GM04504 (cell line): ENCODE results near the gene DMRTC2.

ENCODE experiments used
- DNase-seq: peaks from one replicate; pipeline ENCODE4 v3.0.0-alpha.2; 2012; ENCODE audit warnings: low read depth

The DMRTC2 gene

DNA sequence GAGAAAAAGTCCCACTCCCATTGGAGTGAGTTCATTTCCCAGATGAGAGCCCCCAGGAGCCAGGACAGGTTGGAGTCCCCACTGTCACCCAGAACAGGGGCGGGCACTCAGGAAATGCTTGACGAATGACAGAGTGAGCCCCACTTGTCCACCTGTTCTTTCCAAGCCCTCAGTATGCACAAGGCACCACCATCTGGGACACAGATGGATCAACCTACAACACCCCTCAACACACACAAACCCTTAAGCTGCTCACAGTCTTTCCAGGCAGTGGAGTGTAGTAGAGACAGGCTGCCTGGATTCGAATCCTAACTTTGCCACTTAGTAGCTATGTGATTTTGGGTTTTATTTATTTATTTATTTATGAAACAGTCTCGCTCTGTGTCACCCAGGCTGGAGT is 46.1 kb downstream of the DMRTC2 start:
- no peak for DNase-seq

DNA sequence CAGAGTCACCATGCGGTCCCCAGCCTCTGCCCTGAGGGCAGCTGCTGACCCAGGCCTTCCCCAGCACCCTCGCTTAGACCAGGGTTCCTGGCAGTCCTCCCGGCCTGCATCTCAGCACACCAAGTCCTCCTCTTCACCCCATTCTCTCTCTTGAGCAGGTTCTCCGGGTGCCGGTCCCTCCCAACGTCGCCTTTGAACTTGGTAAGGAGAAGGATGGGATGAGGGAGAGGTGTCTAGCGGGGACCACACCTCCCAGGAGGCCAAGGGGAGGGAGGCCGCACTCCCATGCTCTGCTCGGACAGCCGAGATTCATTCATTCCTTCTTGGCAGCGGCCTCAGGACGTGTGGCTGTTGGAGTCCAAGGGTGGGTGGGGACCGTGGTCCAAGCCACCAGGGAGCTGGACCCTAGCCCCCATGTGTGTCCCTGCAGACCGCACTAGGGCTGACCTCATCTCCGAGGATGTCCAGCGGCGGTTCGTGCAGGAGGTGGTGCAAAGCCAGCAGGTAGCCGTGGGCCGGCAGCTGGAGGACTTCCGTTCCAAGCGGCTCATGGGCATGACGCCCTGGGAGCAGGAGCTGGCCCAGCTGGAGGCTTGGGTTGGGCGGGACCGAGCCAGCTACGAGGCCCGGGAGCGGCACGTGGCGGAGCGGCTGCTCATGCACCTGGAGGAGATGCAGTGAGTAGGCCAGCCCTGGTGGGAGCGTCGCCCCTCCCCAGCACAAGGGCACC is 47.5 kb downstream of the DMRTC2 start:
- no peak for DNase-seq

DNA sequence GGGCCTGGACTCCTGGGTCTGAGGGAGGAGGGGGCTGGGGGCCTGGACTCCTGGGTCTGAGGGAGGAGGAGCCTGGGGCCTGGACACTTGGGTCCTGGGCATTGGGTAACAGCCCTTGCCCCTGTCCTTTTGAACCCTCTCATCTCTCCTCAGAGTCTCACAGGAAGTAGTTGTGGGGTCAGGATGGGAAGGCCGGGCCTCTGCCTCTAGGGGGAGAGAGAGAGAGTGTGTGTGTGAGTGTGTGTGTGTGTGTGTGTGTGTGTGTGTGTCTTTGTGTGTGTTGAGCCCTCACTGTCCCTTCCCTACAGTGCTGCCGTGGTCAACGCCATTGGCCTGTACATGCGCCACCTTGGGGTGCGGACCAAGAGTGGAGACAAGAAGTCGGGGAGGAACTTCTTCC is 49.1 kb downstream of the DMRTC2 start:
- no peak for DNase-seq

DNA sequence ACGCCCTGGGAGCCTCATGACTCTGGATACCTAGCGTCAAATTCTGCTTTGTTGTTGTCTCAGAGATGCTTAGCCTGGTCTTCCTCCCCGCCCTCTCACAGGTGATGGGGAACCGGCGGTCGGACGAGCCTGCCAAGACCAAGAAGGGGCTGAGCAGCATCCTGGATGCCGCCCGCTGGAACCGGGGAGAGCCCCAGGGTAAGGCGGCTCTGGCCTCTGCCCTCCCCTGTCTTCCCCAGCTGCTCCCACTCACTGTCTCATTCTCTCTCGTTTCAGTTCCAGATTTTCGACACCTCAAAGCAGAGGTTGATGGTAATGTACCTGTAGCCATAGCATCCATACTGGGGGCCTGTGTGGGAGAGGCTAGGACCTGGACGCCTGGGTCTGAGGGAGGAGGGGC is 49.5 kb downstream of the DMRTC2 start:
- DNase-seq, result no peak

DNA sequence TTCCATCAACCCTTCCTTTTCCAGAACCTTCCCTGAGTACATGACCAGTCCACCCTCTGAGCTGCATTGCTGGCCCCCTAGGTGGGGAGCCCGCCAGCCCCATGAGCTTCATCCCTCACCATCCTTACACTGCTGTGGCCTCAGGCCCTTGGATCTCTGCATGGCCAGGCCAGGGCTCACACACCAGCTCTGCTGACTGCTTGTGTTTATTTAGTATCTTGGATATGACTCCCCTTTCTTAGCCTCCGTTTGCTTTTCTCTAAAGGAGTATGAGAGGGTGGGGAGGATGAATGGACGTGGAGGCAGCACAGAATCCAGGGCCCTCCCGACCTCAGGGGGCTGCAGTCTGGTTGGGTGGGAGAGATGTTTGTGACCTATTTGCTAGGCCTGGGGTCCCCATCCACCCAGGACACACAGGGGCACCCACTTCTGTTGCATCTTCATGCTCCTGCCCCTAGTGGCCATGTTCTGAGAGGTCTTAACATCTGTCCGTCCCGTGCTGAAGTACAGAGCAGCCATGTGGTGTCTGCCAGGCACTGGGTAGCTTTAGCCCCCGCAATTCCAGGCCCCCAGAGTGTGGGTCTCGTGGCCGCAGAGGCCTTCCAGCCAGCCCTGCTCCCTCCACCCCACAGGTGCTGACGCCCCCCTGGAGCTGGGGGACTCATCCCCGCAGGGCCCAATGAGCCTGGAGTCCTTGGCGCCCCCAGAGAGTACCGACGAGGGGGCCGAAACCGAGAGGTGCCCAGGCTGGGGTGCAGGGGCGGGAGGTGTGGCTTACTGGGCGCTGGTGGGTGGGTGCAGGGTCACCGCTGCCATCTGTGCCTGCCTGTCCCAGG is 51.1 kb downstream of the DMRTC2 start:
- no peak for DNase-seq

DNA sequence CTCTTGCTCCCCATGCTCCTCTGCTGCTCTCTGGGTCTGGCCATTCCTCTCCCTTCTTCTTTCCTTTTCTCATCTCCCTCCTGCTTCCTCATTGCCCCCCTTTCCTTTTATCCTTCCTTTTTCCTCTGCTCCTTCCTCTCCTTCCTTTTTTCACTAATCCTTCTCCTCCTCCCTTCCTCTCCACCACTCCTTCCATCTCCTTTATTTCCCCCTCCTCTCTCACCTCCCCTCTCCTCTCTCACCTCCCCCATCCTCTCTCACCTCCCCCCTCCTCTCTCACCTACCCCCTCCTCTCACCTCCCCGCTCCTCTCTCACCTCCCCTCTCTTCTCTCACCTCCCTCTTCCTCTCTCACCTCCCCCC is 51.7 kb downstream of the DMRTC2 start:
- no peak for DNase-seq

DNA sequence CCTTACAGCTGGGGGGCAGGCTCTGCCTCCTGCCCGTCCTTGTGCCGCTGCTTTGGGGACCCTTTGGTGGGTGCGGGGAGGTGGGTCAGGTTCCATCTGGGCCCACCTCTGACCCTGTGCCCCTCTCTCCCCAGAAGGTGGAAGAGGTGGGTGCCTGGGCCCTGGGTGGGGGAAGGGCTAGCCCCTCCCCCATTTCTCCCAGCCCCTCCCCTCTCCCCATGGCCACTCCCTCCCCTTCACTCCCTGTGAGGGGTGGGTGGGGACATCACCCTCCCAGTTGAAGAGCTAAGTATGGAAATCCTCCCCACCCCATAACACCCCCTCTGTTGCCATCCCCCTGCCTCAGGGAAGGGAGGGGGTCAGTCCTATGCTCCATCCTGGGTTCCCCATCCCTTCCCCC is 52.3 kb downstream of the DMRTC2 start:
- no peak for DNase-seq

DNA sequence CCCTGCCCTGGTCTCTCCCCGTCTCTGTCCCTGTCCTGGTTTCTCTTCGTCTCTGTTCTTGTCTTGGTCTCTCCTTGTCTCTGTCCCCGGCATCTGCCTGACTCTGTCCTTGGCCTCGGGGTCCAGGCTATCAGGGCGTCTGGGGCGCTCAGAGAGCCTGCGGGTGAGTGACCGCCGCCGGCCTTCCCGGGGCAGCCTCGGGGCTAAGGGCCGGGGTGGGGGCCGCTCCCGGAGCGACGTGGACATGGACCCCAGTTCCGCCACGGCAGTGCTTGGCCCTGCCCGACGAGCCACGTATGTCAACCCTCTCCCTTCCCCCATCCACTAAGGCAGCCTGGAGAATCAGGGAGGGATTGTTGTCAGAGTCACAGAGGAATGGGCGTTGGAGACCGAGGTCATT is 53.0 kb downstream of the DMRTC2 start:
- no peak for DNase-seq

DNA sequence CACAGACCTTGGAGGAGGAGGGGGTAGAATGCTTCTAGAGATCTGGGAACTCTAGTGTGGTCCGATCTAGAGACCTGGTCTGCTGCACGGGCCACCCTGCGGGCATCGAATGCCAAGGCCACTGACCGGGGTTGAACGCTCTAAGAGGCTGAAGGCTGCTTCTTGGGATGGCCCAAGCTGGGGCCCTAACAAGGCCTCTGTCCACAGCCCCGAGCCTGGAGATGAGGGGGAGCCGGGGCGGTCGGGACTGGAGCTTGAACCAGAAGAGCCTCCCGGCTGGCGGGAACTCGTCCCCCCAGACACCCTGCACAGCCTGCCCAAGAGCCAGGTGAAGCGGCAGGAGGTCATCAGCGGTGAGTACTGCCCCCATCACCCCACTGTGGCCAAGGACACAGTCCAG is 53.4 kb downstream of the DMRTC2 start:
- no peak for DNase-seq
